Measurements from ENCODE around the gene KRTAP5-2.

KRTAP5-2 gene

GRCh38 chr11:1629326-1630185 is 31.5 kb upstream of the KRTAP5-2 start, which contains the start of gene KRTAP5-5:
Gene KRTAP5-5, plus strand, starts transcription at chr11:1629775. Its CDS starts 66 bp downstream, at chr11:1629841.
- Histone ChIP-seq H3K9me3 (no peaks in the 10 kb centered on the region), H3K27me3 (no peaks in the 10 kb centered on the region), H3K4me3 (ENCODE audit: low read depth, low read length) (no peak within 1 kb of the TSS), H3K36me3 (no peaks in the 10 kb centered on the region), H3K4me1 (peaks cover 3% of the 10 kb centered on the region; the same call in 1 of the 2 replicates)
- DNase-seq, result no peak
- TF ChIP-seq CTCF (IDR thresholded peaks at IDR 0.05; ENCODE audit: low read depth, low read length), result no peak

GRCh38 chr11:1628506-1629325 is 30.6 kb upstream of the KRTAP5-2 start:
- Histone ChIP-seq H3K9me3 (no peaks in the 10 kb centered on the region), H3K4me3 (ENCODE audit: low read depth, low read length) (no peak overlapping the region), H3K4me1 (peaks cover 3% of the 10 kb centered on the region; the same call in 1 of the 2 replicates), H3K36me3 (no peaks in the 10 kb centered on the region), H3K27me3 (no peaks in the 10 kb centered on the region)
- DNase-seq, result peak; percentile 65
- TF ChIP-seq CTCF (IDR thresholded peaks at IDR 0.05; ENCODE audit: low read depth, low read length), result peak; percentile 73

- no peaks in the 10 kb centered on the region for H3K27me3 ChIP-seq
- H3K9me3 ChIP-seq, result no peaks in the 10 kb centered on the region
These were observed 27.4 kb upstream of the KRTAP5-2 start for GRCh38 chr11:1625541-1625940.

GRCh38 chr11:1624621-1625020 is 26.5 kb upstream of the KRTAP5-2 start:
- Histone ChIP-seq H3K36me3 (no peaks in the 10 kb centered on the region), H3K4me3 (ENCODE audit: low read depth, low read length) (no peak overlapping the region), H3K4me1 (no peaks in the 10 kb centered on the region), H3K9me3 (no peaks in the 10 kb centered on the region), H3K27me3 (no peaks in the 10 kb centered on the region)
- TF ChIP-seq CTCF (IDR thresholded peaks at IDR 0.05; ENCODE audit: low read depth, low read length), result no peak
- DNase-seq, result no peak

More at GRCh38 chr11:1625541-1625940, 27.4 kb upstream of the KRTAP5-2 start:
- DNase-seq, result no peak
- Histone ChIP-seq H3K4me3 (ENCODE audit: low read depth, low read length) (no peak overlapping the region), H3K4me1 (no peaks in the 10 kb centered on the region), H3K36me3 (no peaks in the 10 kb centered on the region)
- TF ChIP-seq CTCF (IDR thresholded peaks at IDR 0.05; ENCODE audit: low read depth, low read length), result no peak

- no peaks in the 10 kb centered on the region for H3K4me1 ChIP-seq
- no peaks in the 10 kb centered on the region for H3K36me3 ChIP-seq
- H3K9me3 ChIP-seq, result no peaks in the 10 kb centered on the region
- H3K4me3 ChIP-seq (ENCODE audit: low read depth, low read length), result no peak overlapping the region
- no peaks in the 10 kb centered on the region for H3K27me3 ChIP-seq
- TF ChIP-seq CTCF (IDR thresholded peaks at IDR 0.05; ENCODE audit: low read depth, low read length), result no peak
- no peak for DNase-seq
These were observed 25.6 kb upstream of the KRTAP5-2 start for GRCh38 chr11:1623716-1624115.
